Stomach smooth muscle (tissue), 2 donors: ENCODE results near the gene KRTAP6-1.

ENCODE experiments used
- H3K27ac ChIP-seq: one replicate; pipeline ENCODE4 v1.7.0; 2013; ENCODE audit warnings: mild to moderate bottlenecking, low read length, inconsistent platforms
- H3K27me3 ChIP-seq, 2 donors: one replicate each; pipeline ENCODE4 v1.7.0; 2013; ENCODE audit warnings: low read length in 2 of 2; ENCODE audit not compliant: insufficient read depth in 2 of 2, control insufficient read depth in 1 of 2
- H3K36me3 ChIP-seq, 2 donors: one replicate each; pipeline ENCODE4 v1.7.0; 2013; ENCODE audit warnings: low read length in 2 of 2; ENCODE audit not compliant: control insufficient read depth in 2 of 2, insufficient read depth in 2 of 2
- H3K4me1 ChIP-seq: one replicate; pipeline ENCODE4 v1.7.0; 2013; ENCODE audit warnings: low read length; ENCODE audit not compliant: control insufficient read depth, insufficient read depth
- H3K4me3 ChIP-seq, 2 donors: one replicate each; pipeline ENCODE4 v1.7.0; 2013; ENCODE audit warnings: low read length in 2 of 2
- H3K9ac ChIP-seq, 2 donors: one replicate each; pipeline ENCODE4 v1.7.0; 2013; ENCODE audit warnings: low read length in 2 of 2, mild to moderate bottlenecking in 1 of 2
- H3K9me3 ChIP-seq, 2 donors: one replicate each; pipeline ENCODE4 v1.7.0; 2013; ENCODE audit warnings: low read length in 2 of 2; ENCODE audit not compliant: control insufficient read depth in 2 of 2
- donor health status: healthy.
- donor health status: Pancreatic carcinoma.

Gene KRTAP6-1

GRCh38 chr21:30613836-30614235 lies at the start of gene KRTAP6-1:
Gene KRTAP6-1 (minus strand): TSS chr21:30613930. CDS start chr21:30613904, 26 bp downstream.
- Histone ChIP-seq H3K27me3 (no peaks in the 10 kb centered on the region), H3K36me3 (no peaks in the 10 kb centered on the region), H3K9me3 (no peaks in the 10 kb centered on the region), H3K9ac (no peak within 1 kb of the TSS), H3K4me3 (no peak within 1 kb of the TSS), H3K4me1 (no peaks in the 10 kb centered on the region), H3K27ac (no peak within 1 kb of the TSS)

- Histone ChIP-seq H3K27me3 (no peaks in the 10 kb centered on the region), H3K4me3 (no peak overlapping the region), H3K36me3 (no peaks in the 10 kb centered on the region), H3K27ac (no peak overlapping the region), H3K4me1 (no peaks in the 10 kb centered on the region), H3K9ac (no peak overlapping the region), H3K9me3 (no peaks in the 10 kb centered on the region)
Measured at GRCh38 chr21:30652891-30653290, 39.2 kb upstream of the KRTAP6-1 start.

DNA sequence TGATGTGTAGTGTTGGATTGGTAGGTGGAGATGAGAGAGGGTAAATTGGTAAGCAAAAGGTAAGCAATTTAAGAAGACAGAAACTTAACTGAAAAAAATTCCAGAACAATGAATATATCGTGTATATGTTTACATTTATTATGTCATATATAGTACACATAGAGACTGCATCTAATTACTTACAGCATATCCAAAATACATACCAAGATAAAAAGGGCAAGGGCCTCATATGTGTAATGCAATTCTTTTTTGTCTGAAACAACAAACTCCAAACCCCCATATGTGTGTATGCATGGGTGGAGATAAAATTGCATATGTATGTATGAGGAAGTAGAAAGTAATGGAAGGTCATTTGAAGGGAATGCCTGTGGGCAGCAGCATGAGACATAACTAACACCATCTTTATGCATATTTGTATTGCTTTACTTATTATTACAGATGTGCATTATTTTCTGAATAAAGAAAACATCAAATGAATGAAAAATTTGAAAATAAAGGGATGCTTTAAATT lies 33.2 kb upstream of the KRTAP6-1 start:
- H3K27ac ChIP-seq = no peak overlapping the region
- H3K4me1 ChIP-seq = no peaks in the 10 kb centered on the region
- H3K9ac ChIP-seq = no peak overlapping the region
- no peaks in the 10 kb centered on the region for H3K36me3 ChIP-seq
- H3K4me3 ChIP-seq = no peak overlapping the region
- no peaks in the 10 kb centered on the region for H3K9me3 ChIP-seq
- no peaks in the 10 kb centered on the region for H3K27me3 ChIP-seq

DNA sequence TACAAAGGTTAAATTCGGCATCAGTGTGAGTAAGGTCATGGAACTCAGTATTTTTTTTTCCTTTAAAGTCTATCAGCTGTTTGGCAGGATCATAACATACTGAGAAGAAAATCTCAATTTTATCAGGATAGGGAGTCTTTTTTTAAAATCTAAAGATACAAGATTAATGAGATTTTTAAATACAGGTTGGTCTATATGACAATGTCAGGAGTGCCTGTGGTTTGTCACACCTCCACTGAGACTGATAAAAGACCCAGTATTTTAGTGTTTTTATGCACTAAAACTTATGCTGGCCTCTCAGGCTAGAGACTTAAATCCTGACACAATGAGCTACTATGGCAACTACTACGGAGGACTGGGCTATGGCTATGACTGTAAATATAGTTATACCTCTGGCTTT lies 28.8 kb upstream of the KRTAP6-1 start, which contains the start of gene KRTAP20-3:
Gene KRTAP20-3 (plus strand): TSS at position 301 of the 400 bp plus-strand sequence.
- H3K27me3 ChIP-seq = no peaks in the 10 kb centered on the region
- H3K27ac ChIP-seq = no peak within 1 kb of the TSS
- peaks cover 0 to 5% of the 10 kb centered on the region in 2 donors for H3K9me3 ChIP-seq
- no peaks in the 10 kb centered on the region for H3K4me1 ChIP-seq
- no peak within 1 kb of the TSS for H3K4me3 ChIP-seq
- H3K36me3 ChIP-seq = no peaks in the 10 kb centered on the region
- H3K9ac ChIP-seq = no peak within 1 kb of the TSS

DNA sequence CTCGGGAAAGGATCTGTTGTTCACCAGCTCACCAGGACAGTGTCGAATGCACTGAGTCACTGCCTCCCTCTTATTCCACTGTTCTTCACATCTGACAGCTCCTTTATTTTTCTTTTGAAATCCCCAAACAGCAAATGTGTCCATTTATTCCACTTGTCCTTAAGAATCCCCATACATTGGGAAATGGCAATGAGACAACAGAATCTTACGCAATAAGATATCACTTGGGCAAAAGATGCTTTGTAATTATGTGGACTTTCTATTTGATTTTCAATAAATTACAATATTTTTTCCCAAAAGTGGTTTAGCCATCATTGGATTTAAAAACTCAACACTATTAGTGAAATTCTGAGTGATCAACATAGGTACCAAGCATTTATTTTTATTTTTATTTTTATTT lies 25.0 kb upstream of the KRTAP6-1 start:
- H3K27ac ChIP-seq = no peak overlapping the region
- no peak overlapping the region for H3K9ac ChIP-seq
- no peaks in the 10 kb centered on the region for H3K36me3 ChIP-seq
- H3K9me3 ChIP-seq = peaks cover 0 to 5% of the 10 kb centered on the region in 2 donors
- H3K4me1 ChIP-seq = no peaks in the 10 kb centered on the region
- no peaks in the 10 kb centered on the region for H3K27me3 ChIP-seq
- H3K4me3 ChIP-seq = no peak overlapping the region

DNA sequence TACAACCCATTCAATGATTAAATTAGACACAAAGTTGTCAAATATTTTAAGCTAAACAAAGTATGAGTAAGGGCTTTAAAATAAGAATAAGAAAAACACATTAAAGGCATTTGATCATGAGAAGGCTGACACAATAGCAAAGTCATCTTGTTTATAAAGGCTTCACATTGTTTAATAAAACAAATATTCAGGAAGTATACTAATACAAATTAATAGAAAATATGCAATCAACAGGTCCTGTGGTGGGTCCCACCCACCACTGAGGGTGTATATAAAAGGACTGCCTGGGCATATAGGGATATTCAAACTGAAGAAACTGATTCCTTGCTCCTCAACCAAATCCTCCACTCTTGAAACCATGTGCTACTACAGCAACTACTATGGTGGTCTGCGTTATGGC lies 21.2 kb upstream of the KRTAP6-1 start, which contains the start of gene KRTAP20-2:
Gene KRTAP20-2 (plus strand): TSS at position 301 of the 400 bp plus-strand sequence. CDS start 58 bp downstream, at position 359.
- no peak within 1 kb of the TSS for H3K4me3 ChIP-seq
- no peaks in the 10 kb centered on the region for H3K27me3 ChIP-seq
- H3K4me1 ChIP-seq = no peaks in the 10 kb centered on the region
- no peak within 1 kb of the TSS for H3K27ac ChIP-seq
- H3K36me3 ChIP-seq = no peaks in the 10 kb centered on the region
- H3K9me3 ChIP-seq = peaks cover 0 to 3% of the 10 kb centered on the region in 2 donors
- no peak within 1 kb of the TSS for H3K9ac ChIP-seq

GRCh38 chr21:30629200-30629599 lies 15.5 kb upstream of the KRTAP6-1 start:
- no peak overlapping the region for H3K4me3 ChIP-seq
- H3K27ac ChIP-seq = no peak overlapping the region
- no peaks in the 10 kb centered on the region for H3K36me3 ChIP-seq
- no peaks in the 10 kb centered on the region for H3K4me1 ChIP-seq
- H3K27me3 ChIP-seq = no peaks in the 10 kb centered on the region
- H3K9me3 ChIP-seq = no peaks in the 10 kb centered on the region
- H3K9ac ChIP-seq = no peak overlapping the region

DNA sequence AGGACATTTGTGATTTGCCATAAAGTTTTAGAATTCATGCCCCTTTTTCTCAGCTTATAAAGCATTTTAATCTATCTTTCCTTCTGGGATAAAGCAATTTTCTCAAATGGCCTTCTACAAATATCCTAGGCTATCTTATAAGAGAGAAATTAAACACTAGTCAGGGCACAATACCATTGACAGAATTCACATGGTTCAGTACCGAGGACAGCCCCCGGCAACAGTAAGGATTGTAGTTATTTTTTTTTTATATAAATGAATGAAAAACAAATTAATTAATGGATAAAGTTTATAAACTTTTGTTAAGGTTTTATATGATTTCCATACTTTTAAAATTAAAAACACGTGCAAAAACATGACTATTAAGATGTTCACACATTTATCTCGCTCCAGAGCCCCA lies 14.4 kb upstream of the KRTAP6-1 start:
- H3K4me1 ChIP-seq = no peaks in the 10 kb centered on the region
- H3K27me3 ChIP-seq = no peaks in the 10 kb centered on the region
- H3K9ac ChIP-seq = no peak overlapping the region
- H3K9me3 ChIP-seq = no peaks in the 10 kb centered on the region
- no peak overlapping the region for H3K4me3 ChIP-seq
- H3K27ac ChIP-seq = no peak overlapping the region
- no peaks in the 10 kb centered on the region for H3K36me3 ChIP-seq

- H3K4me3 ChIP-seq = no peak overlapping the region
- no peaks in the 10 kb centered on the region for H3K27me3 ChIP-seq
- no peak overlapping the region for H3K9ac ChIP-seq
- H3K4me1 ChIP-seq = no peaks in the 10 kb centered on the region
- no peak overlapping the region for H3K27ac ChIP-seq
- no peaks in the 10 kb centered on the region for H3K36me3 ChIP-seq
- H3K9me3 ChIP-seq = no peaks in the 10 kb centered on the region
Measured at GRCh38 chr21:30625449-30626165, 11.9 kb upstream of the KRTAP6-1 start.

DNA sequence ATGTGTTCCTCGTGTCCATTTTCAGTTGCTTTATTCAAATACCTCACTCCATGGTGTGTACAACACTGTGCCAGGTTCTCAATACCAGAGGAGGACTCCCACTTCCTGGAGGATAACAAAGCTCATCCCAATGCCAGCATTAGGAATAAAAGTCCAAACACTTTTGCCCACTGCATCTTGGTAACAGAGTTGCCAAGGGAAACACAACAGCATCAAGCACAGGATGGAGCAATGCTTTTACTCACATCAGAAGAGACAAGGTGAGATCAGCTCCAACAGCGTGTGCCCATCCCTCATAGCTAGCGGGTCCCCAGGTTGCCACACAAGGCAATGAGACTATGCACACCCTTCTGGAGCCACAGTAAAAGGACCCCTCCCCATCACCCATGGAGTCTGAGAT lies 9.6 kb upstream of the KRTAP6-1 start:
- no peak overlapping the region for H3K27ac ChIP-seq
- no peaks in the 10 kb centered on the region for H3K4me1 ChIP-seq
- no peaks in the 10 kb centered on the region for H3K27me3 ChIP-seq
- no peak overlapping the region for H3K4me3 ChIP-seq
- no peaks in the 10 kb centered on the region for H3K36me3 ChIP-seq
- H3K9me3 ChIP-seq = no peaks in the 10 kb centered on the region
- no peak overlapping the region for H3K9ac ChIP-seq

DNA sequence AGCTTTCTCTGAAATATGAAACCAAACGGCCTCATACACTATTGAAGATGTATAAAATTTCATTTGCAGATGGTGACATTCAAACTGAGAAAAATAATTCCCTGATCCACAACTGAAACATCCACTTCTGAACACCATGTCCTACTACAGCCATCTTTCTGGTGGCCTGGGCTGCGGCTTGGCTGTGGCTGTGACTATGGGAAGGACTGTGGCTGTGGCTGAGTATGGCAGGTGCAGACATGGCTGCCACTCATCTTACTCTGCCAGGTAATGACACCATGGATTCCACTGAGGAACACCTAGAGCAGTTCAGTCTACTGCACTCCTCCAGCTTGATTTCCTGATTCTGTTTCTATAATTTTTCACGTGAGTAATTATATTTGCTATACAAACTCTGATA lies 6.8 kb upstream of the KRTAP6-1 start, which contains the start of gene KRTAP20-4:
Gene KRTAP20-4 (plus strand): TSS at position 106 of the 400 bp plus-strand sequence.
- H3K27me3 ChIP-seq = no peaks in the 10 kb centered on the region
- H3K4me3 ChIP-seq = no peak within 1 kb of the TSS
- no peak within 1 kb of the TSS for H3K27ac ChIP-seq
- H3K36me3 ChIP-seq = no peaks in the 10 kb centered on the region
- no peaks in the 10 kb centered on the region for H3K9me3 ChIP-seq
- no peaks in the 10 kb centered on the region for H3K4me1 ChIP-seq
- no peak within 1 kb of the TSS for H3K9ac ChIP-seq
